Neural crest cell (in vitro differentiated cells): Measurements from ENCODE around the gene SLC2A6. TPM values are rescaled to one million over a fixed set of nuclear protein-coding genes. Genes with fewer than 3 reads are reported as not detected.

Experiments
- DNase-seq: peaks from one replicate; pipeline ENCODE4 v3.0.0; 2021; ENCODE audit warnings: low read depth, mixed read lengths, low spot score
- H3K27ac Mint-ChIP-seq: one replicate; pipeline ENCODE4 v1.8.0; 2021; ENCODE audit warnings: mild to moderate bottlenecking, mixed read lengths; ENCODE audit not compliant: unreplicated experiment
- H3K27me3 Mint-ChIP-seq: 2 replicates; pipeline ENCODE4 v1.8.0; 2021; ENCODE audit warnings: low read depth, mild to moderate bottlenecking, mixed read lengths
- H3K36me3 Mint-ChIP-seq: 2 replicates; pipeline ENCODE4 v1.8.0; 2021; ENCODE audit warnings: low read depth, mild to moderate bottlenecking, mixed read lengths
- H3K4me1 Mint-ChIP-seq: 2 replicates; pipeline ENCODE4 v1.8.0; 2021; ENCODE audit warnings: mixed read lengths
- H3K4me3 Mint-ChIP-seq: one replicate; pipeline ENCODE4 v1.8.0; 2021; ENCODE audit warnings: mild to moderate bottlenecking, mixed read lengths
- H3K9me3 Mint-ChIP-seq: 2 replicates; pipeline ENCODE4 v1.8.0; 2021; ENCODE audit warnings: mixed read lengths
- CTCF ChIP-seq: fragments of 200-600 bp; sonication (generic); conservative IDR thresholded peaks from 2 replicates; pipeline ENCODE4 v1.5.0; 2021; ENCODE audit warnings: antibody characterized with exemption, mild to moderate bottlenecking
- total RNA-seq: library from RNA; stranded (reverse); gene quantifications from 2 replicates; pipeline ENCODE4 v1.2.1, GENCODE V29; 2021

The SLC2A6 gene
- total RNA-seq, 1 donor from 2014 or later, result 29.0 TPM

GRCh38 chr9:133495327-133496293 lies 16.7 kb upstream of the SLC2A6 start:
- Mint-ChIP-seq H3K36me3 (no peaks in the 10 kb centered on the region), H3K27me3 (no peaks in the 10 kb centered on the region), H3K27ac (no peak overlapping the region), H3K4me3 (no peak overlapping the region), H3K9me3 (no peaks in the 10 kb centered on the region), H3K4me1 (peaks cover 4% of the 10 kb centered on the region)
- no peak for DNase-seq
- no peak for TF ChIP-seq CTCF

- DNase-seq, result no peak
- Mint-ChIP-seq H3K27ac (no peak overlapping the region), H3K36me3 (no peaks in the 10 kb centered on the region), H3K27me3 (no peaks in the 10 kb centered on the region), H3K4me3 (no peak overlapping the region), H3K4me1 (no peaks in the 10 kb centered on the region), H3K9me3 (no peaks in the 10 kb centered on the region)
- TF ChIP-seq CTCF, result no peak
Measured at GRCh38 chr9:133494636-133495326, 15.9 kb upstream of the SLC2A6 start.

GRCh38 chr9:133493845-133494540 lies 15.1 kb upstream of the SLC2A6 start:
- no peaks in the 10 kb centered on the region for H3K36me3 Mint-ChIP-seq
- no peak overlapping the region for H3K4me3 Mint-ChIP-seq
- H3K27ac Mint-ChIP-seq, result no peak overlapping the region
- TF ChIP-seq CTCF, result no peak
- no peaks in the 10 kb centered on the region for H3K27me3 Mint-ChIP-seq
- no peaks in the 10 kb centered on the region for H3K9me3 Mint-ChIP-seq
- no peaks in the 10 kb centered on the region for H3K4me1 Mint-ChIP-seq
- no peak for DNase-seq

- no peak overlapping the region for H3K27ac Mint-ChIP-seq
- H3K4me3 Mint-ChIP-seq, result no peak overlapping the region
- H3K36me3 Mint-ChIP-seq, result no peaks in the 10 kb centered on the region
- no peak for TF ChIP-seq CTCF
- no peaks in the 10 kb centered on the region for H3K9me3 Mint-ChIP-seq
- no peaks in the 10 kb centered on the region for H3K4me1 Mint-ChIP-seq
- H3K27me3 Mint-ChIP-seq, result no peaks in the 10 kb centered on the region
- DNase-seq, result no peak
Measured at GRCh38 chr9:133493428-133493827, 14.5 kb upstream of the SLC2A6 start.

- H3K27ac Mint-ChIP-seq, result no peak overlapping the region
- H3K4me3 Mint-ChIP-seq, result no peak overlapping the region
- no peaks in the 10 kb centered on the region for H3K4me1 Mint-ChIP-seq
Measured at GRCh38 chr9:133492061-133493021, 13.4 kb upstream of the SLC2A6 start.

More at GRCh38 chr9:133492061-133493021, 13.4 kb upstream of the SLC2A6 start:
- no peak for DNase-seq
- Mint-ChIP-seq H3K9me3 (no peaks in the 10 kb centered on the region), H3K27me3 (no peaks in the 10 kb centered on the region), H3K36me3 (no peaks in the 10 kb centered on the region)
- TF ChIP-seq CTCF, result no peak
